NOMO-1 (cell line): ENCODE data around the gene GPR152.

Experiments
- DNase-seq, 2 experiments: peaks; one replicate each; lab custom pipeline; 2025; ENCODE audit not compliant: unreplicated experiment in 2 of 2; lab: John Stamatoyannopoulos, UW

Gene GPR152

GRCh38 chr11:67442504-67443404 is 9.8 kb downstream of the GPR152 start:
- DNase-seq, result no peak

- DNase-seq, result no peak
These were observed 10.7 kb downstream of the GPR152 start for GRCh38 chr11:67441731-67442351.

GRCh38 chr11:67441098-67441563 is 11.4 kb downstream of the GPR152 start:
- DNase-seq, result no peak

GRCh38 chr11:67440229-67441097 is 12.1 kb downstream of the GPR152 start:
- no peak for DNase-seq

- DNase-seq, result no peak
These were observed 13.0 kb downstream of the GPR152 start for GRCh38 chr11:67439321-67440228.

GRCh38 chr11:67438158-67438902 is 14.2 kb downstream of the GPR152 start:
- DNase-seq, result no peak

GRCh38 chr11:67437809-67438157 is 14.7 kb downstream of the GPR152 start:
- no peak for DNase-seq

- DNase-seq, result no peak
These were observed 15.3 kb downstream of the GPR152 start, which contains the start of gene PTPRCAP for GRCh38 chr11:67437082-67437808. TSS of gene PTPRCAP (minus strand) at chr11:67437682. CDS start at chr11:67437619, 63 bp downstream.

- DNase-seq, result no peak
These were observed 16.0 kb downstream of the GPR152 start for GRCh38 chr11:67436459-67437081.

GRCh38 chr11:67435727-67436458 is 16.6 kb downstream of the GPR152 start:
- DNase-seq, result no peak

- no peak for DNase-seq
These were observed 17.4 kb downstream of the GPR152 start for GRCh38 chr11:67435031-67435726.

GRCh38 chr11:67434395-67434881 is 18.1 kb downstream of the GPR152 start:
- DNase-seq, result no peak

- DNase-seq, result no peak
These were observed 18.8 kb downstream of the GPR152 start for GRCh38 chr11:67433536-67434394.

- DNase-seq, result no peak
These were observed 19.7 kb downstream of the GPR152 start for GRCh38 chr11:67432655-67433349.
